GM23338 (cell line): ENCODE data around the gene CDK1. TPM values are rescaled to one million over a fixed set of nuclear protein-coding genes. Genes with fewer than 3 reads are reported as not detected.

Experiments
- ATAC-seq: fragments of 200-7000 bp; cut with Tn5 transposase; 3 replicates; pipeline ENCODE4 v1.9.1; 2020
- DNase-seq: peaks from one replicate; pipeline ENCODE4 v3.0.0-alpha.2; 2015; ENCODE audit warnings: low spot score
- H2AFZ ChIP-seq: fragments of 200-600 bp; sonication (generic); 2 replicates; pipeline ENCODE4 v1.8.0; 2016; ENCODE audit warnings: antibody characterized with exemption, mild to moderate bottlenecking, moderate library complexity
- H3F3A ChIP-seq: fragments of 200-600 bp; sonication (generic); replicated peaks from 2 replicates; pipeline ENCODE4 v1.8.0; 2017; ENCODE audit warnings: antibody characterized with exemption, mixed run types, low read depth
- H3K27ac ChIP-seq: fragments of 200-600 bp; sonication (generic); 2 replicates; pipeline ENCODE4 v1.6.1; 2016; ENCODE audit warnings: low read depth
- H3K27me3 ChIP-seq: fragments of 200-600 bp; sonication (generic); 2 replicates; pipeline ENCODE4 v1.8.0; 2016; ENCODE audit warnings: mild to moderate bottlenecking, mixed run types, moderate library complexity; ENCODE audit not compliant: insufficient read depth
- H3K36me3 ChIP-seq: fragments of 200-600 bp; sonication (generic); 2 replicates; pipeline ENCODE4 v1.8.0; 2016; ENCODE audit warnings: mild to moderate bottlenecking; ENCODE audit not compliant: insufficient read depth
- H3K4me1 ChIP-seq: fragments of 200-600 bp; sonication (generic); 2 replicates; pipeline ENCODE4 v1.8.0; 2016; ENCODE audit warnings: mild to moderate bottlenecking, moderate library complexity; ENCODE audit not compliant: insufficient read depth
- H3K4me2 ChIP-seq: fragments of 200-600 bp; sonication (generic); 2 replicates; pipeline ENCODE4 v1.7.1; 2017; ENCODE audit warnings: mixed run types
- H3K4me3 ChIP-seq: fragments of 200-600 bp; sonication (generic); 2 replicates; pipeline ENCODE4 v1.6.1; 2016; ENCODE audit warnings: mixed run types
- H3K79me2 ChIP-seq: fragments of 200-600 bp; sonication (generic); replicated peaks from 2 replicates; pipeline ENCODE4 v1.8.0; 2017; ENCODE audit warnings: mild to moderate bottlenecking; ENCODE audit not compliant: insufficient read depth
- H3K9me2 ChIP-seq: fragments of 200-600 bp; sonication (generic); 2 replicates; pipeline ENCODE4 v1.8.0; 2017; ENCODE audit not compliant: insufficient read depth
- H4K20me1 ChIP-seq: fragments of 200-600 bp; sonication (generic); replicated peaks from 2 replicates; pipeline ENCODE4 v1.8.0; 2017; ENCODE audit warnings: mild to moderate bottlenecking; ENCODE audit not compliant: insufficient read depth
- H3K27ac Mint-ChIP-seq: 2 replicates; pipeline ENCODE4 v1.8.0; 2020; ENCODE audit warnings: inconsistent platforms, mild to moderate bottlenecking, moderate library complexity, mixed read lengths
- H3K27me3 Mint-ChIP-seq: 3 replicates; pipeline ENCODE4 v1.8.0; 2022; ENCODE audit warnings: low read depth, mild to moderate bottlenecking, moderate library complexity, mixed read lengths, inconsistent platforms; ENCODE audit not compliant: insufficient read depth, poor library complexity
- H3K36me3 Mint-ChIP-seq: 3 replicates; pipeline ENCODE4 v1.8.0; 2021; ENCODE audit warnings: low read depth, mild to moderate bottlenecking, inconsistent platforms, moderate library complexity, mixed read lengths
- H3K4me1 Mint-ChIP-seq: 3 replicates; pipeline ENCODE4 v1.8.0; 2020; ENCODE audit warnings: mild to moderate bottlenecking, inconsistent platforms, mixed read lengths
- H3K4me3 Mint-ChIP-seq: 3 replicates; pipeline ENCODE4 v1.8.0; 2021; ENCODE audit warnings: moderate library complexity, mild to moderate bottlenecking, inconsistent platforms, mixed read lengths
- H3K9me3 Mint-ChIP-seq: 3 replicates; pipeline ENCODE4 v1.8.0; 2020; ENCODE audit warnings: moderate library complexity, mild to moderate bottlenecking, inconsistent platforms, mixed read lengths
- CREB1 ChIP-seq: fragments of 250-450 bp; sonication (Bioruptor Pico); IDR thresholded peaks from 2 replicates; pipeline ENCODE4 v1.5.0; 2020; ENCODE audit warnings: low read depth, mild to moderate bottlenecking, moderate library complexity
- EZH2 ChIP-seq: fragments of 200-600 bp; sonication (generic); IDR thresholded peaks from one replicate; pipeline ENCODE4 v1.8.0; 2017; ENCODE audit warnings: antibody characterized with exemption, mild to moderate bottlenecking, low read depth; ENCODE audit not compliant: unreplicated experiment
- EZH2phosphoT487 ChIP-seq: fragments of 200-600 bp; sonication (generic); IDR thresholded peaks from one replicate; pipeline ENCODE4 v1.8.1; 2018; ENCODE audit warnings: antibody characterized with exemption; ENCODE audit not compliant: unreplicated experiment
- JUNB ChIP-seq: IDR thresholded peaks from one replicate; pipeline ENCODE4 v1.6.1; 2016; ENCODE audit warnings: antibody characterized with exemption; ENCODE audit not compliant: unreplicated experiment
- NANOG ChIP-seq: IDR thresholded peaks from 2 replicates; pipeline ENCODE4 v1.6.1; 2016; ENCODE audit warnings: antibody characterized with exemption, borderline replicate concordance
- POLR2AphosphoS5 ChIP-seq: IDR thresholded peaks from 2 replicates; pipeline ENCODE4 v1.6.1; 2016; ENCODE audit warnings: antibody characterized with exemption, low read depth
- REST ChIP-seq: IDR thresholded peaks from one replicate; pipeline ENCODE4 v1.6.1; 2018; ENCODE audit warnings: antibody characterized with exemption; ENCODE audit not compliant: unreplicated experiment
- STAT1 ChIP-seq: IDR thresholded peaks from one replicate; pipeline ENCODE4 v1.6.1; 2016; ENCODE audit warnings: antibody characterized with exemption; ENCODE audit not compliant: unreplicated experiment
- ZNF114 ChIP-seq: fragments of 250-450 bp; sonication (Bioruptor Pico); IDR thresholded peaks from 2 replicates; pipeline ENCODE4 v1.5.0; 2020; ENCODE audit warnings: mild to moderate bottlenecking, moderate library complexity
- ZNF331 ChIP-seq: fragments of 250-450 bp; sonication (Bioruptor Pico); IDR thresholded peaks from 2 replicates; pipeline ENCODE4 v1.5.0; 2020; ENCODE audit warnings: low read depth, mild to moderate bottlenecking, moderate library complexity
- polyA plus RNA-seq: library from polyadenylated mRNA; unstranded; fragments of >200 nt; fragmentation: Nextera tagmentation; extraction: Ambion mirVana; gene quantifications from 2 replicates; pipeline ENCODE4 v1.2.1, GENCODE V29; 2016
- total RNA-seq: library from RNA; depleted of rRNA; stranded (reverse); fragments of >200 nt; shearing (Covaris generic); gene quantifications from 2 replicates; pipeline ENCODE4 v1.2.3, GENCODE V29; 2014
- TF ChIP-seq, protein P1 (sequence below): IDR thresholded peaks from 2 replicates; pipeline ENCODE4 v1.6.1; 2016; ENCODE audit warnings: antibody characterized with exemption
- TF ChIP-seq, protein P2 (sequence below), 2 experiments: fragments of 200-600 bp in 1 of 2; sonication (generic) in 1 of 2; conservative IDR thresholded peaks; 2 replicates each; pipeline versions ENCODE4 v1.5.1 to v1.6.1; 2016 to 2017; ENCODE audit warnings: antibody characterized with exemption in 2 of 2, low read depth in 2 of 2, mild to moderate bottlenecking in 2 of 2, moderate library complexity in 1 of 2

CDK1 gene
- total and polyA plus RNA-seq, 2 experiments from 2014 or later, result 165 to 166 TPM

GRCh38 chr10:60777696-60778213 is 523 bp upstream of the CDK1 start (continued):
- TF ChIP-seq, protein P1, sequence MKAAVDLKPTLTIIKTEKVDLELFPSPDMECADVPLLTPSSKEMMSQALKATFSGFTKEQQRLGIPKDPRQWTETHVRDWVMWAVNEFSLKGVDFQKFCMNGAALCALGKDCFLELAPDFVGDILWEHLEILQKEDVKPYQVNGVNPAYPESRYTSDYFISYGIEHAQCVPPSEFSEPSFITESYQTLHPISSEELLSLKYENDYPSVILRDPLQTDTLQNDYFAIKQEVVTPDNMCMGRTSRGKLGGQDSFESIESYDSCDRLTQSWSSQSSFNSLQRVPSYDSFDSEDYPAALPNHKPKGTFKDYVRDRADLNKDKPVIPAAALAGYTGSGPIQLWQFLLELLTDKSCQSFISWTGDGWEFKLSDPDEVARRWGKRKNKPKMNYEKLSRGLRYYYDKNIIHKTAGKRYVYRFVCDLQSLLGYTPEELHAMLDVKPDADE, result no peak
- TF ChIP-seq POLR2AphosphoS5 (no peak), NANOG (no peak), ZNF331 (CRISPR knock-in tag) (no peak), JUNB (no peak), EZH2phosphoT487 (no peak), CREB1 (CRISPR knock-in tag) (no peak)

DNA sequence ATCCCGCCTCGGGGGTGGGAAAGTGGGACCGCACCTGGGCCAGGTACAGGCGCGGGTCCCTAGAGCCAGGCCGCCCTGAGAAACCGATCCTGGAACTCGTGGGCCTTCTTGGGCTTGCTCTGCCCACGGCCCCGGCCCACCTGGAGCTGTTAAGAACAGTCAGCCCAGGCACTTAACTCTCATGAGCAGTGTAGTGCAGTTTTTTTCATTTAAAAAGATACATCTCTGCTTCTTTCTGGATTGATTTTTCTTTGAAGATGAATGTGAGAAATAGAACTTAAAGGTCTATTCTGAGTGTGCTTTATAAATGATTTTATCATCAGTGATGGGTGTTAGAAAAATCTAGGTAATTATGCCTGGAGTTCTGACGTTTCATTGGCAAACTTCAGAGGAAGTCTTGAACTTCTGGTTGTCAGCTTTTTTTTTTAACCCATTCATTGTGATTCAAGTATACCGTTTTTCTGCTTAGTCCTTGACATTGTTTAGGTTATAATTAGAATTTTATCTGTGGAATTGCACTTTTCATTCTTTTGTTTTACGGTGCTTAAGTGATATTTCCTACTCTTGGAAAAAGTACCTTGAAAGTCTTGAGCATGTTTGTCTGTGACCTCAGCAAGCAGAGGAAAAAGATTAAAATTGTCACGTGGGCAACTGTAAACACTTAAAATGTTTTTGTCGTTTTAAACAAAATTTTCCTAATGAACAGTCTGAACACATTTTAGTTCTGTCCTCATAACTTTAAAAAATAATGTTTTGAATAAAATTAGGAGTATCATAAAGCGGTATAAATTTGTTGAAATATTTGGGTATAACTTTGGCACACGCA is 906 bp downstream of the CDK1 start:
- peak overlapping the region; percentile 97 for H3K4me3 Mint-ChIP-seq
- H3K27me3 Mint-ChIP-seq, result peaks cover 8% of the 10 kb centered on the region
- DNase-seq (no peak), ATAC-seq (no peak)
- Histone ChIP-seq H2AFZ (no peak overlapping the region), H3F3A (no peaks in the 10 kb centered on the region), H3K4me3 (peak overlapping the region; percentile 86), H3K4me1 (peaks cover 24% of the 10 kb centered on the region), H3K79me2 (peaks cover 58% of the 10 kb centered on the region), H3K27me3 (no peaks in the 10 kb centered on the region), H3K9me2 (no peaks in the 10 kb centered on the region), H3K4me2 (peak overlapping the region; percentile 87), H3K27ac (0 out of 2 replicates have a peak overlapping the region, but pooled peaks have one; percentile 57), H3K36me3 (peaks cover 19% of the 10 kb centered on the region), H4K20me1 (peaks cover 30% of the 10 kb centered on the region)
- H3K36me3 Mint-ChIP-seq, result peaks cover 38% of the 10 kb centered on the region
- no peaks in the 10 kb centered on the region for H3K9me3 Mint-ChIP-seq
- peaks cover 26% of the 10 kb centered on the region; the same call in 2 of the 3 replicates for H3K4me1 Mint-ChIP-seq
- H3K27ac Mint-ChIP-seq, result peak overlapping the region; percentile 13; the same call in 1 of the 2 replicates
- TF ChIP-seq EZH2 (no peak), ZNF114 (CRISPR knock-in tag) (no peak), STAT1 (no peak), ZNF331 (CRISPR knock-in tag) (no peak), CREB1 (CRISPR knock-in tag) (no peak), POLR2AphosphoS5 (no peak), JUNB (no peak), EZH2phosphoT487 (no peak), REST (no peak)
- TF ChIP-seq, protein P2, sequence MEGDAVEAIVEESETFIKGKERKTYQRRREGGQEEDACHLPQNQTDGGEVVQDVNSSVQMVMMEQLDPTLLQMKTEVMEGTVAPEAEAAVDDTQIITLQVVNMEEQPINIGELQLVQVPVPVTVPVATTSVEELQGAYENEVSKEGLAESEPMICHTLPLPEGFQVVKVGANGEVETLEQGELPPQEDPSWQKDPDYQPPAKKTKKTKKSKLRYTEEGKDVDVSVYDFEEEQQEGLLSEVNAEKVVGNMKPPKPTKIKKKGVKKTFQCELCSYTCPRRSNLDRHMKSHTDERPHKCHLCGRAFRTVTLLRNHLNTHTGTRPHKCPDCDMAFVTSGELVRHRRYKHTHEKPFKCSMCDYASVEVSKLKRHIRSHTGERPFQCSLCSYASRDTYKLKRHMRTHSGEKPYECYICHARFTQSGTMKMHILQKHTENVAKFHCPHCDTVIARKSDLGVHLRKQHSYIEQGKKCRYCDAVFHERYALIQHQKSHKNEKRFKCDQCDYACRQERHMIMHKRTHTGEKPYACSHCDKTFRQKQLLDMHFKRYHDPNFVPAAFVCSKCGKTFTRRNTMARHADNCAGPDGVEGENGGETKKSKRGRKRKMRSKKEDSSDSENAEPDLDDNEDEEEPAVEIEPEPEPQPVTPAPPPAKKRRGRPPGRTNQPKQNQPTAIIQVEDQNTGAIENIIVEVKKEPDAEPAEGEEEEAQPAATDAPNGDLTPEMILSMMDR (conservative IDR thresholded peaks at IDR 0.05; ENCODE audit: low read depth in 2 of 2), result no peak
- TF ChIP-seq, protein P1, result no peak
